H54 (cell line): ENCODE results near the gene SVEP1.

Source experiments
- DNase-seq: peaks from one replicate; pipeline ENCODE4 v3.0.0; 2011; ENCODE audit warnings: low spot score, mixed read lengths; ENCODE audit not compliant: insufficient read length
- FAIRE-seq: peaks from 3 replicates; lab custom pipeline; 2011; peaks lifted over from hg19 to GRCh38; lab: Jason Lieb, UNC
- POLR2A ChIP-seq: IDR thresholded peaks from 2 replicates; pipeline ENCODE4 v1.6.1; 2011; ENCODE audit warnings: low read depth, mild to moderate bottlenecking, low read length

The SVEP1 gene

DNA sequence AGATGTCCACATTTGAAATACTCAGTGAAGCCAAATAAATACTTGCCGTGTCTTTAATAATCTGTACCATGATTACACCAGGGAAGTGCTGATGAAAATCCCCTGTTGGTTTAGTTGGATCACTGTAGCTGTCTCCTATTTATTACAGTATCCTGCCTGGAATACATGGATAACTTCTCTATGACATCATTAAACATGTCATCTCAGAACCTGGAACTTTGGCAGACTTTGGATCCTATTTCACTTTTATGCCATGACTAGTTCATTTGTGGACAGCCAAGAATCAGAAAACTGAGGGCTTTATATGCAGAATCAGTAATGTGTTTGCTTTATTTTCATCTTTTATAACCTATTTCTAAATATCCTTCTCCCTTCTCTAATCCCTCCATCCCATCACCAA lies 241.8 kb downstream of the SVEP1 start, which contains the start of gene TXNDC8:
Gene TXNDC8, minus strand, starts transcription at position 137 of the 400 bp plus-strand sequence.
- no peak for DNase-seq
- no peak for TF ChIP-seq POLR2A
- FAIRE-seq = peak; percentile 74

DNA sequence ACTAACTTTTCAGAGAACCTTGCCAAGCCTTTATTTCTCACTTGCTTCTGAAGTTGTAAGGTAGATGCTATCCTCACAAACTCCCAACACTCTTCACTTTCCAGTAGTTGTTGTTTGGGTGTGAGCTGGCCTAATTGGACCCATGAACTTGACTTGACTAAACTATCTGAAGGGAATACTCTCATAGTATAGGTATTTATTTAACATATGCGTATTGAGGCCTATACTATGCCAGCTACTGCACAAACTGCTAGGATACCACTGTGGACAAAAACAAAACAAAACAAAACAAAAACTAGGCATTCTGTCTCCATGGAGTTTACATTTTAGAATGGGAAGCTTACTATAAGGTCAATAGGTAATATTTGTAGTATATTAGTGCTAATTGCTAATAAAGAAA lies 243.2 kb downstream of the SVEP1 start:
- DNase-seq (no peak), FAIRE-seq (no peak)
- TF ChIP-seq POLR2A = no peak

DNA sequence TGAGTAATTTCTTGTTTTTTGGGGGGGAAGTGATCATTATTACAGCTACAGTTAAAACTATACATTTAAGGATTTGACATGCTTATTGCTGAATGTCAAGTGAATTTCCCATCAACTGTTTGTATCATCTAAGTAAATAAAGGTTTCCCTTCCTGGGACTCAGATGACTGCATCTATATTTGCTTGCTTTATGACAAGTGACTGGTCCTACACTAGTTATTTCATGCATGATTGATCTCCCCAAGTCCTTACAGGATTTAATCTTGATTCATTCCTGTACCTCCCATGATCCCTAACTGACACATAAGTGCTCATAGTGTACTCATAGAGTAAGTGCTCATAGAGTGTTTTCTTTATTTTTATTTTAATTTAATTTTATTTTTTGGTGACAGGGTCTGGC lies 244.7 kb downstream of the SVEP1 start:
- no peak for TF ChIP-seq POLR2A
- FAIRE-seq (no peak), DNase-seq (no peak)

DNA sequence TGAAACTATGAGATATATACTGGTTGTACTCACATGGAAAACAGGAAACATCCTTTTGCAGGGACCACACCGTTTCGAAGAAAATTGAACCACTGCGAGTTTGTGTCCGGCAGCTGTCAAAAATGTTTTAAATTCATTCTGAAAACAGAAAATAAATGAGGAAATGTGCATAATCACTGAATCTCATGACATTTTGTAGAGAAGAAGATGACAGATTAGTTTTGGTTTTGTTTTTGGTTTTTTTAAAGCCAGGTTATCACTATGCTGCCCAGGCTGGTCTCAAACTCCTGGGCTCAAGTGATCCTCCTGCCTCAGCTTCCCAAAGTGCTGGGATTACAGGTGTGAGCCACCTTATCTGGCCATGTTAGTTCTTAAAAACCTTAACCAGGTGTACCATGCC lies 245.4 kb downstream of the SVEP1 start:
- FAIRE-seq (no peak), DNase-seq (no peak)
- no peak for TF ChIP-seq POLR2A

DNA sequence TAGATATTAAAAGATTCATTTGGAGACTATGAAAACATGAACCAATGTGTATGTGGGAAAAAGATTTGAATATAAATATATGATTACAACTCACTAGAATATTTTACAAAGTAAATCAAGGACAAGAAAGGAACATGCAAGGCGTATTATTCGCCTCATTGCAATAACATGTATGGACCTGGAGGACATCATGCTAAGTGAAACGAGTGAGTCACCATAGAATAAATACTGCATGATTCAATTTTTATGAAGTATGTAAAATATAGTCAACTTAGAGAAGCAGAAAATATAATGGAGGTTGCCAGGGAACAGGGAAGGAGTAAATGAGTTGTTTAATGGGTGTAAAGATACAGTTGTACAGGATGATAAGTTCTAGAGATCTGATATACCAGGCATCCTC lies 246.8 kb downstream of the SVEP1 start:
- DNase-seq (no peak), FAIRE-seq (no peak)
- no peak for TF ChIP-seq POLR2A

DNA sequence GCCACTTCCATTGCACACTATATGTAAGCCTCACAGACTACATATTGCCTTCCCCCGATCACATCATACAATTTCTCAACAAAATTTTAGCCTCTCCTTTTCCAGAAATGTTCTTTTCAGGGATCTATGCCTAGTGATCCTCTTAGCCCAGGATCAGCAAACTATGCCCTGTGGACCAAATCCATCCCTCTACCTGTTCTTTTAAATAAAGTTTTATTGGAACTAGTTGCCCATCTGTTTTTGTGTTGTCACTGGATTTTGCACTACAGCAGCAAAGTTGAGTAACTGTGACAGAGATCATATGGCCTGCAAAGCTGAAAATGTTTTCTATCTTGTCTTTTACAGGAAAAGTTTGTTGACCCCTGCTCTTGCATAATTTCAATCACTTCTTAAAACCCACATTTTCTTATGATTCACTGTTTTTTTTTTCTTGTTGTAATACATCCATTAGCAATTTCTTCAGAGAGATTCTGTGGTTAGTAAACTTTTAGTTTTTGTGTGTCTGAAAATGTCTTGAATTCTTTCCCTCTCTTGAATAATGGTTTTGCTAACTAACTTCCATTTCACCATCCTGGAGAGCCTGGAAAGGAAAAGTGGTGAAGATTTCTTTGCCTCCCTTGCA lies 248.9 kb downstream of the SVEP1 start:
- DNase-seq (no peak), FAIRE-seq (no peak)
- no peak for TF ChIP-seq POLR2A

DNA sequence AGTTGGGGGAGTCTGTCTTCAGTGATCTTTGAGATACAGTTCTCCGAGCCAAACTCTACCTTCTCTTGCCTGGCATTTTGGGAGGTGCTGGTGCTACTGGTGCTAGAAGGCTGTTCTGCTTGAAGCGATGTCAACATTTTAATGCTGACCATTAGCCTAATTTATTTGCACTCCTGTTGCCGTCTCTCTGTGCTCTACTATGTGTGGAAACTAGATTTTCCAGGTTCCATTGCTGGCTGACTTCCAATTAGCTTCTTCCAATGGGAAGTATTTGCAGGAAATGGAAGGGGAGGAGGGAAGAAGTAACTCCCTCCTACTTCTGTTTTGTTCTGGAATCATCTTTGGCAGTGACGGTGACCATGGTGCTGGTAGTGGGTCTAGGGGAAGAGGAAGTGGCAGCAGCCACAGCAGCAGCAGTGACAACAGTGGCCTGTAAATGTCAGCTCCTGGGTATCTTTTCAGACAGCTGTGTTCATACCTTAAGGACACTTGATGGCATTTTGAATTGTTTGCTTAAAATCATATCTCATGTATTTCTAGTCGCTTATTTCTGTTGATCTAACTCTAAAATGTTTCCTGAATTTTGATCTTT lies 249.8 kb downstream of the SVEP1 start:
- no peak for FAIRE-seq
- TF ChIP-seq POLR2A = no peak

DNA sequence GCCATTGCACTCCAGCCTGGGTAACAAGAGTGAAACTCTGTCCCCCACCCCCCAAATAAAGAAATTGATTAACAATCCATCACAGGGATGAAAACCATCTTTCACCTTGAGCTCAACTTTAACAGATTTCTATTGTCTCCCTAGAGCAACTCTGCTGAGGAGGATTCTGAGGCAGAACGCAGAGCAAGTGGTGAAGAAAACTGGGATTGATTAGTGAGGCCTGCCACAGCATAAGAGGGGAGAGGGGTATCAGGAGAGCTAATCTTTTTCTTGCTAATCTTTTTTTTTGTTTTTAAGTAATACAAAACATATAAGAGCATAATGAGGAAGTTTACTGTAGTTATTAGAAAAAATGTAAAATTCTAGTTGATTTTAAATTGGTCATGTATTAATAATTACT lies 250.8 kb downstream of the SVEP1 start:
- no peak for TF ChIP-seq POLR2A
- FAIRE-seq (no peak), DNase-seq (no peak)

More for the DNA sequence above, 249.8 kb downstream of the SVEP1 start:
- DNase-seq = no peak

DNA sequence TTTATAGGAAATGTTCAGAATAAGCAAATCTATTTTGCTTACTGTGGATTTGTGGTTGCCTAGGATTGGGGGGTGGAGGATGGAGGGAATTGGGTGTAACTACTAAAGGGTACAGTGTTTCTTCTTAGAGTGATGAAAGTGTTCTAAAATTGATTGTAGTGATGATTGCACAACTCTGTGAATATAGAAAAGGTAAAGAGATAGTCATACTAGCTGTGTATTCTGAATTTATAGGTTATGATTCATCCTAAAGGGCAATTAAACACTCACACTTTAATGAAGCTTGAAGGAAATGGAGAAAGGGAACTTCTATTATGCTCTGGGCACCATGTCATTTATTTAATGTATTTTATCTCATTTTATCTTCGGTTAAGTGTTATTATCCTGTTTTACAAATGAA lies 251.8 kb downstream of the SVEP1 start:
- DNase-seq = no peak
- TF ChIP-seq POLR2A = no peak
- no peak for FAIRE-seq

DNA sequence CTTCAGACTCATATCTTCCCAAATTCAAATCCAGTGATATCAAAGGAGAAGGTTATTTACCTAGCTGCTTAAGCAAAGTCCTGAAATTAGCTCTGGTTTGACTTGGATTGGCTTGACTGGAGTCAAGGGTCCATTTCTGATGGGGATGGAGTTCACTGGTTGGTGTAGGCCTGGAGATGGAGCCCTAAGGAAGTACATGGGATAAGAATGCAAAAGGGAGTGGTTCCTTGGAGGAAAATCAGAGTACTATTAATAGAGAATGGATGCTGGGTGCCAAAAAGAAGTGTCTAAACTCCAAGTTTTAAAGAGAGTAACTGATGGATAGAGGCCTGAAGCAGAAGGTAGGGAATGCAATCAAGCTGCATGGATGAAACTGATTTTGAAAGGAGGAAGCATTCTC lies 255.7 kb downstream of the SVEP1 start:
- FAIRE-seq (peak; percentile 41), DNase-seq (no peak)
- TF ChIP-seq POLR2A = no peak

DNA sequence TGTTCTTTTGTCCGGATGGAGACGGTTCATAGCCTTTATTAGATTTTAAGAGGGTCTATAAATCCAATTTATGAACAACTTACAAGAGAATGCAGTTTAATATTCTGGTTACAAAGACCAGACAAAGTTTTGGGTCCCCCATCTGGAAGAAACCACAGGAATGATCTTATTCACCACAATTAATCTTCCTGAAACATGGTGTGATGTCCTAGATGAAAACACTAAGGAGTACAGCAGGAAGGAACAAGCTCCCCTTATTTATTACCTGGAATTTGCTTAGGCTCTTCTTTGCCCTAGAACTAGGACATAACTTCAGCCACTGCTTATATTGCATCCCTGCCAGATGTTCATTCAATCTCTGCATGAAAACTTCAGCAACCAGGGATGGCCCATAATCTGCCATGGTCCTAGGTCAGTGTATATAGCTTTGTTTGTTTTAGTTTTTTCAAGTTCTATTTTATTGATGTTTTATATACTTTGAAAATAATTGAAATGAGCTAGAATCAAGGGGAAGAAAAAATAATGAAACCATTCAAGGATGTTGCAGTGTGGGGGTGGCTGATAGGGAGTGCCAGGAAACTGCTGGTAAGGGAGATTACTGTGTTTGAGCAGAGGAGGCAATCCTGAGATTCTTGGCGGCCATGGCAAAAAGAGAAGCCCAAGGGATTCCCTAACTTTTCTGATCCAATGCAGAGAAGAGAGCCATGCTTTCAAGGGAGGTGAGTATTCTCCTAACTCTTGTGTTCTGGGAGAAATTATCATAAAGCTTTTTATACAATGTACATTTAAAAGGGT lies 258.7 kb downstream of the SVEP1 start:
- no peak for TF ChIP-seq POLR2A
- DNase-seq = no peak
- peak; percentile 20 for FAIRE-seq

DNA sequence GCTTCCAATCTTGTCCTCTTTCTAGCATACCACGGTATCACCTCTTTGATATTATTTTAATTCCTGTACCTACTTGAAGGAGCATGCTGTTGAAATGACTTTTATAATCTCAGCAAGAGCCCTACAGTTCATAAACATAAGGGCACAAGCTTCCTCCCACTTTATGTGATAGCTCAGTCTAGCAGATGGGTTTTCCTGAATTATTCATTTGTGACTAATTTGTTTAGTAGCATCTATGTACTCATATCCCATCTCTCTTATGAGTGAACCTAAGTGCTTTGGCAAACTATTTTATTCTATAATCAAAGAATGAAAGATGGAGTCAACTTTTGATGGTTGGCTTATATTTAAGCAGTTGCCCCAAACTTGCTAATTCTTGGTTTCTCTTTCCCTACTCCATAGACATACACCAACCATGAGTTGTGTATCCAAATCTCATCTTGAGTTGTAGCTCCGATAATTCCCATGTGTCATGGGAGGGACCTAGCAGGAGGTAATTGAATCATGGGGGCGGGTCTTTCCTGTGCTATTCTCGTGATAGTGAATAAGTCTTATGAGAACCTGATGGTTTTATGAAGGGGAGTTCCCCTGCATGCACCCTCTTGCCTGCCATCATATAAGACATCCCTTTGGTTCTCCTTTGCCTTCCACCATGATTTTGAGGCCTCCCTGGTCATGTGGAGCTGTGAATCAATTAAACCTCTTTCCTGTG lies 259.6 kb downstream of the SVEP1 start:
- DNase-seq (no peak), FAIRE-seq (no peak)
- no peak for TF ChIP-seq POLR2A

DNA sequence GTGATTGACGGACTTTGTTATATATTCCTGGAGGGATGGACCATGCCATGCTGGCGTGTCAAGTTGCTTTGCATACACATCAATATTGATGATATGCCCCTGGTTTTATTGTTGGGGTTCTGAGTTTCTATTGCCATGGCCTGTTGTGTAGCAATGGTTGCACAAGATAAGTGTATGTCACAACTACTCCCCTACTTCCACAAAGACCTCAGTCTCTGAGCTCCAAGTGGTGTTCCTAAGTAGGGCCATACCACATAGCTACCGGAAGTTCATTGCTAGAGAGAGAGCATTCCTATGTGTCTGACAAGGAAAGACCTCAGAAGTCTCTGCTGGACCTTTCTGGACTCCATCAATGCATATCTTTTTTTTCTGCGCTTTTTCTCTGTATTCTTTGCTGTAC lies 261.6 kb downstream of the SVEP1 start:
- DNase-seq (no peak), FAIRE-seq (no peak)
- TF ChIP-seq POLR2A = no peak
